Testis (tissue), 3 donors: ENCODE data around the gene HES4. TPM values are rescaled to one million over a fixed set of nuclear protein-coding genes. Genes with fewer than 3 reads are reported as not detected.
"Not testable (repeated sequence)": the region's sequence is repeated elsewhere in the genome, so short reads cannot be mapped to it uniquely, and the experiment has no call there.

Experiments used
- DNase-seq: peaks from one replicate; pipeline ENCODE4 v3.0.0-alpha.2; 2019
- H3K27ac ChIP-seq, 2 donors: fragments of 200-600 bp; sonication (generic); one replicate each; pipeline ENCODE4 v1.5.1; 2019
- H3K27me3 ChIP-seq: fragments of 200-600 bp; sonication (generic); one replicate; pipeline ENCODE4 v1.5.1; 2019
- H3K36me3 ChIP-seq: fragments of 200-600 bp; sonication (generic); one replicate; pipeline ENCODE4 v1.5.1; 2017; ENCODE audit warnings: low read depth; ENCODE audit errors: missing control alignments
- H3K4me1 ChIP-seq: fragments of 200-600 bp; sonication (generic); one replicate; pipeline ENCODE4 v1.5.1; 2019
- H3K4me3 ChIP-seq, 2 donors: fragments of 200-600 bp; sonication (generic); one replicate each; pipeline ENCODE4 v1.5.1; 2017 to 2019
- H3K9me3 ChIP-seq: fragments of 200-600 bp; sonication (generic); one replicate; pipeline ENCODE4 v1.5.1; 2017
- CTCF ChIP-seq, 3 experiments: fragments of 450-650 bp in 2 of 3; fragments of 200-600 bp in 1 of 3; sonication (generic) in 1 of 3; IDR thresholded peaks; one replicate each; pipeline ENCODE4 v1.5.1; 2016 to 2019; ENCODE audit warnings: antibody characterized with exemption in 3 of 3, mild to moderate bottlenecking in 2 of 3, moderate library complexity in 1 of 3
- POLR2A ChIP-seq: fragments of 450-650 bp; IDR thresholded peaks from one replicate; pipeline ENCODE4 v1.6.1; 2017; ENCODE audit warnings: antibody characterized with exemption, mild to moderate bottlenecking, moderate library complexity
- WGBS, 2 donors: methylation state at CpG; one replicate each; pipeline ENCODE4 v1.1.5; 2018; 5-methylcytosine and 5-hydroxymethylcytosine counted together
- intact Hi-C: fragments of 100-400 bp; cut with DNase I; formaldehyde crosslinking; loops from one replicate; pipeline ENCODE4 v1.15.1; 2023; ENCODE audit warnings: low total_unique reads
- polyA plus RNA-seq: library from polyadenylated mRNA; stranded (reverse); fragments of 350-450 nt; fragmentation: Illumina TruSeq; extraction: RNeasy Lipid Tissue Mini Kit (QIAGEN cat#74804); gene quantifications from one replicate; pipeline ENCODE4 v1.2.3, GENCODE V29; 2014; ENCODE audit warnings: low read depth, low replicate concordance; ENCODE audit not compliant: insufficient read depth
- total RNA-seq, 2 donors: library from RNA; depleted of rRNA; stranded (reverse); fragments of >200 nt; gene quantifications; one replicate each; pipeline ENCODE4 v1.2.3, GENCODE V29; 2016

HES4 gene
- total and polyA plus RNA-seq, 3 donors from 2014 or later, result 2.3 to 27.5 (median 26.4) TPM

- Histone ChIP-seq H3K36me3 (no peaks in the 10 kb centered on the region), H3K27ac (no peak overlapping the region), H3K4me3 (no peak overlapping the region), H3K4me1 (peaks cover 6% of the 10 kb centered on the region), H3K9me3 (no peaks in the 10 kb centered on the region), H3K27me3 (no peaks in the 10 kb centered on the region)
- WGBS, 2 donors, result 50 to 57% methylated on average over 24 to 29 of the region's 30 CpGs
- TF ChIP-seq CTCF (IDR thresholded peaks at IDR 0.05), result no peak
- TF ChIP-seq POLR2A, result no peak
- DNase-seq, result no peak
- intact Hi-C loops, result no loop called here
Measured at GRCh38 chr1:995665-996633, 3.9 kb downstream of the HES4 start.

- H3K27me3 ChIP-seq, DNase-seq, H3K4me3 ChIP-seq, H3K4me1 ChIP-seq, H3K27ac ChIP-seq, H3K9me3 ChIP-seq, H3K36me3 ChIP-seq, intact Hi-C loops: not testable (repeated sequence)
- 88 to 89% methylated on average over 2 to 6 of the region's 6 CpGs for WGBS, 2 donors
Measured at GRCh38 chr1:994546-994945, 5.4 kb downstream of the HES4 start.

DNA sequence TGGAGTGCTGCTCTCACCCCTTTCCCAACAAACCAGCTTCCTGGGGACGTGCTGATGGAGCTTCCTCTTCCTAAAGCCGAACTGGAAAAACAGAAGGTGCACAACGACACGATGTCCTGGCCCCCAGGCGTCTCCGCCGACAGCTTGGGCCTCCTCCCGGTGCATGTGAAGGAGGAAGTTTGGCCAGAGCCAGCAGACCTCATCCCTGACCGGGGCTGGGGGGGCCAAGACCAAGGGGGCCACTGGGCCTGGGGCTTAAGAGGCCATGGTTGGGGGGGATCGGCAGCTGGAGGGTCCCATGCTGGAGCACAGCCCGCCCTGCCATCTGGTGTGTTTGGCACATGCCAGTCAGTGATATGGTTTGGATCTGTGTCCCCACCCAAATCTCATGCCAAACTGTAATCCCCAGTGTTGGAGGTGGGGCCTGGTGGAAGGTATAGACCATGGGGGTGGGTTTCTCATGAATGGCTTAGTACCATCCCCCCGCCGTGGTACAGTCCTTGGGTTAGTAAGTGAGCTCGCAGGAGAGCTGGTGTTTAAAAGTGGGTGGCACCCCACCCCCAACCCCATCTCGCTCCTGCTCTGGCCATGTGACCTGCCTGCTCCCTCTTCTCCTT is 6.4 kb downstream of the HES4 start:
- TF ChIP-seq CTCF (IDR thresholded peaks at IDR 0.05) (no peak), POLR2A (no peak)
- DNase-seq, result no peak
- intact Hi-C loops, result no loop called here
- Histone ChIP-seq H3K27me3 (no peaks in the 10 kb centered on the region), H3K4me3 (no peak overlapping the region), H3K27ac (no peak overlapping the region), H3K9me3 (no peaks in the 10 kb centered on the region), H3K36me3 (no peaks in the 10 kb centered on the region), H3K4me1 (peaks cover 2% of the 10 kb centered on the region)
- 81 to 86% methylated on average over 14 to 15 of the region's 15 CpGs for WGBS, 2 donors

- no peak overlapping the region for H3K27ac ChIP-seq
- H3K4me3 ChIP-seq, result no peak overlapping the region
- H3K36me3 ChIP-seq, result no peaks in the 10 kb centered on the region
- intact Hi-C loops, result no loop called here
- 90 to 92% methylated on average over 7 of the region's 7 CpGs for WGBS, 2 donors
- DNase-seq, result no peak
- H3K4me1 ChIP-seq, result no peaks in the 10 kb centered on the region
- no peaks in the 10 kb centered on the region for H3K9me3 ChIP-seq
- H3K27me3 ChIP-seq, result no peaks in the 10 kb centered on the region
- TF ChIP-seq CTCF (IDR thresholded peaks at IDR 0.05) (no peak), POLR2A (no peak)
Measured at GRCh38 chr1:992362-992761, 7.5 kb downstream of the HES4 start.

GRCh38 chr1:991895-992294 is 8.0 kb downstream of the HES4 start:
- Histone ChIP-seq H3K4me1 (no peaks in the 10 kb centered on the region), H3K27me3 (no peaks in the 10 kb centered on the region), H3K9me3 (no peaks in the 10 kb centered on the region), H3K27ac (no peak overlapping the region), H3K4me3 (no peak overlapping the region), H3K36me3 (no peaks in the 10 kb centered on the region)
- DNase-seq, result no peak
- intact Hi-C loops, result no loop called here
- no peak for TF ChIP-seq CTCF (IDR thresholded peaks at IDR 0.05)
- TF ChIP-seq POLR2A, result no peak
- 94 to 95% methylated on average over 10 of the region's 10 CpGs for WGBS, 2 donors

- intact Hi-C loops, H3K4me3 ChIP-seq, H3K27ac ChIP-seq, H3K36me3 ChIP-seq, H3K27me3 ChIP-seq, H3K9me3 ChIP-seq, H3K4me1 ChIP-seq, DNase-seq: not testable (repeated sequence)
- WGBS, 2 donors, result 85 to 97% methylated on average over 6 of the region's 6 CpGs
Measured at GRCh38 chr1:991275-991674, 8.6 kb downstream of the HES4 start.

- H3K9me3 ChIP-seq, H3K36me3 ChIP-seq, DNase-seq, intact Hi-C loops, H3K4me3 ChIP-seq, H3K27me3 ChIP-seq, H3K4me1 ChIP-seq, H3K27ac ChIP-seq: not testable (repeated sequence)
- WGBS, 2 donors, result 91 to 92% methylated on average over 5 of the region's 5 CpGs
Measured at GRCh38 chr1:988061-988460, 11.8 kb downstream of the HES4 start.
